Melanocyte of skin (primary cell): ENCODE data around the gene LRRC32. TPM values are rescaled to one million over a fixed set of nuclear protein-coding genes. Genes with fewer than 3 reads are reported as not detected.

Experiments used
- total RNA-seq, 2 donors: library from RNA; depleted of rRNA; stranded (reverse); fragments of >200 nt; gene quantifications; 2 replicates each; pipeline ENCODE4 v1.2.3, GENCODE V29; 2012

The LRRC32 gene, protein sequence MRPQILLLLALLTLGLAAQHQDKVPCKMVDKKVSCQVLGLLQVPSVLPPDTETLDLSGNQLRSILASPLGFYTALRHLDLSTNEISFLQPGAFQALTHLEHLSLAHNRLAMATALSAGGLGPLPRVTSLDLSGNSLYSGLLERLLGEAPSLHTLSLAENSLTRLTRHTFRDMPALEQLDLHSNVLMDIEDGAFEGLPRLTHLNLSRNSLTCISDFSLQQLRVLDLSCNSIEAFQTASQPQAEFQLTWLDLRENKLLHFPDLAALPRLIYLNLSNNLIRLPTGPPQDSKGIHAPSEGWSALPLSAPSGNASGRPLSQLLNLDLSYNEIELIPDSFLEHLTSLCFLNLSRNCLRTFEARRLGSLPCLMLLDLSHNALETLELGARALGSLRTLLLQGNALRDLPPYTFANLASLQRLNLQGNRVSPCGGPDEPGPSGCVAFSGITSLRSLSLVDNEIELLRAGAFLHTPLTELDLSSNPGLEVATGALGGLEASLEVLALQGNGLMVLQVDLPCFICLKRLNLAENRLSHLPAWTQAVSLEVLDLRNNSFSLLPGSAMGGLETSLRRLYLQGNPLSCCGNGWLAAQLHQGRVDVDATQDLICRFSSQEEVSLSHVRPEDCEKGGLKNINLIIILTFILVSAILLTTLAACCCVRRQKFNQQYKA
- total RNA-seq = 1 to 10 TPM in 1 of 2 donors, under 1 TPM in 1; 0.34 to 4.7 TPM

DNA sequence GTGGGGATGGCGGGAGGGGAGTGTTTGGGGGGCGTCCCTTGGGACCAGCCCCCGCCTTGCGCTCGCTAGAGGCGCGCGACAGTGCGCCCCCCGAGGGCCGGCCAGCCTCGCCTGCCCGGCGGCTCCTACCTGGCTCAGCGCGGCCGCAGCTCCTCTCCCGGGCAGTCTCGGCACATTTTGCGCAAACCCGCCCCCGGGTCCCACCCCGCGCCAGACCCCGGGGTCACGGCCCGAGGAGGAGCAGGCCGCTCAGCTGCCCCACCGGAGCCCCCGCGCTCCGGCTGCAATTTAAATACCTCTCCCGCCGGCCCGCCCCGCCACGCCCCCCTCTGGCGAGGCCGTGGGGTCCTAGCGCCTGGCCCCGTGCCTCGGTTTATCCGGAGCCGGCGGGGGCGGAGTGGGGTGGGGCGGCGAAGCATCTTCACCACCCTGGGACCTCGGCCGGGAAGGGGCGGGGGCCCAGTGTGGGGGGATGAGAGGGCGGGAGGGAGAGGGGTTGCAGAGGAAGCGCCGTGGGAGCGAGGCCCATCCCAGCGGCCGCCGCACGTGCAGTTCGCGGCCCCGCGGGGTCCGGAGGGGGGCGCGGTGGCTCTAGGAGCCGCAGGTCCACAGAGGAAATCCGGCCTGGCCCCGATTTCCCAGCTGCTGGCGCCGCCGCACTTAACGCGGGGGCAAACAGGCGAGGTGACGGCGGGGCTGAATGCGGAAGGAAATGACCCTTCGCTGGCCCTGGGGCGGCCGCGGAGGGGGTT lies at the start of gene LRRC32:
Gene LRRC32 (minus strand): TSS at position 263 of the 752 bp plus-strand sequence. CDS start 4,793 bp downstream, outside the sequence.

Other genes starting within 250 kb of the LRRC32 start
- 10 to 100 TPM; 15.1 to 21.6 TPM for gene EMSY, start 225.7 kb downstream of the LRRC32 start, total RNA-seq
- 10 to 100 TPM; 12.7 to 13.3 TPM for gene TSKU, start 112.6 kb upstream of the LRRC32 start, total RNA-seq
- 10 to 100 TPM; 10.3 to 15.7 TPM for gene ACER3, start 190.2 kb upstream of the LRRC32 start, total RNA-seq